ENCODE results near the gene ADAM23.
A peak's percentile ranks its signal among the peaks of the same experiment; 100 is the strongest.

Gene ADAM23

DNA sequence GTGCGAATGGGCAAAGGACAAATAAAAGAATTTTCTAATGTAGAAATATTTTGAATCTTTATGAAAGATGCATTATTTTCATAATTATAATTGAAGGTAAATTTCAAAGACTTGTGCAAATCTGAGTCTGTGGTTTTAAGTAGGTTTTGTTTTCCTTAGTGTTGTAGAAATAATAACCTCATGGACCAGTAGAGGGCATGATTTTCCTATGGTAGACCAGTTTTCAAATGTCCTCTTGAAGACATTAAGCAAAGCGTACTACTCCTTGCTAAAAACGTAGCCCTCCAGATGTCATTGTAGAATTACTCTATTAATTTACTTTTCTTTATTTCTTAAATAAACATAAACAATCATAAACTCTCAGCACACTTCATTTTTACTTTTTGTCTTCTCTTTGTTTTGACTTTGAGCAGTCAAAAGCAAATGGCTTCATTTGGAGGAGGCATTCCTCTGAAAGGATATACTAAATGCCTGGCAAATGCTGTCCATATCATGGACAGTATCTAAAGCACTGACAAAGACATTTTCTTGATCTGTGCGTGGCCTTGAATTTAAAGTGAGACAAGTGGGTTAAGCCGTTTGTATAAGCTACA, 113.1 kb downstream of the ADAM23 start:
- TF ChIP-seq, protein P1, sequence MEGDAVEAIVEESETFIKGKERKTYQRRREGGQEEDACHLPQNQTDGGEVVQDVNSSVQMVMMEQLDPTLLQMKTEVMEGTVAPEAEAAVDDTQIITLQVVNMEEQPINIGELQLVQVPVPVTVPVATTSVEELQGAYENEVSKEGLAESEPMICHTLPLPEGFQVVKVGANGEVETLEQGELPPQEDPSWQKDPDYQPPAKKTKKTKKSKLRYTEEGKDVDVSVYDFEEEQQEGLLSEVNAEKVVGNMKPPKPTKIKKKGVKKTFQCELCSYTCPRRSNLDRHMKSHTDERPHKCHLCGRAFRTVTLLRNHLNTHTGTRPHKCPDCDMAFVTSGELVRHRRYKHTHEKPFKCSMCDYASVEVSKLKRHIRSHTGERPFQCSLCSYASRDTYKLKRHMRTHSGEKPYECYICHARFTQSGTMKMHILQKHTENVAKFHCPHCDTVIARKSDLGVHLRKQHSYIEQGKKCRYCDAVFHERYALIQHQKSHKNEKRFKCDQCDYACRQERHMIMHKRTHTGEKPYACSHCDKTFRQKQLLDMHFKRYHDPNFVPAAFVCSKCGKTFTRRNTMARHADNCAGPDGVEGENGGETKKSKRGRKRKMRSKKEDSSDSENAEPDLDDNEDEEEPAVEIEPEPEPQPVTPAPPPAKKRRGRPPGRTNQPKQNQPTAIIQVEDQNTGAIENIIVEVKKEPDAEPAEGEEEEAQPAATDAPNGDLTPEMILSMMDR (IDR thresholded peaks at IDR 0.05; ENCODE audit: low read length, missing control alignments) = peak; percentile 61
- no peak overlapping the region for H3K4me3 ChIP-seq (replicated peaks; ENCODE audit: low read depth, low read length)
- peak; percentile 68 for DNase-seq (ENCODE audit: low read depth)

DNA sequence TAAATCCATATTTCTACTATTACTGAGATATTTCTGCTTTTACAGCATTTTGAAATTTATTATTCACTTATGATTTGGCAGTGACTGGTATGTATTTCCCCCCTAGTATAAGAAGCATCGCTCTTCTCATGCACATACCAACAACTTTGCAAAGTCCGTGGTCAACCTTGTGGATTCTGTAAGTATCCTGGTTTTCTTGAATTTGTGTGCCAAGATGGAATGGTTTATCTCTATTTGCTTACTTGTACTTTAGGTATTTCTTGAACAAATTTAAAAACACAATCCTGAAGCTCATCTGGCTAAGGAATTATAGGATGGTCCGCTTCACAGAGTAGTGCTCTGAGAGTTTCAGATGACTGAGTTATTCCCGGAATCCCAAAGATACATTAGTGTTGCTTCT, 114.0 kb downstream of the ADAM23 start:
- TF ChIP-seq, protein P1 (IDR thresholded peaks at IDR 0.05; ENCODE audit: low read length, missing control alignments) = no peak
- no peak overlapping the region for H3K4me3 ChIP-seq (replicated peaks; ENCODE audit: low read depth, low read length)
- DNase-seq (ENCODE audit: low read depth) = no peak

DNA sequence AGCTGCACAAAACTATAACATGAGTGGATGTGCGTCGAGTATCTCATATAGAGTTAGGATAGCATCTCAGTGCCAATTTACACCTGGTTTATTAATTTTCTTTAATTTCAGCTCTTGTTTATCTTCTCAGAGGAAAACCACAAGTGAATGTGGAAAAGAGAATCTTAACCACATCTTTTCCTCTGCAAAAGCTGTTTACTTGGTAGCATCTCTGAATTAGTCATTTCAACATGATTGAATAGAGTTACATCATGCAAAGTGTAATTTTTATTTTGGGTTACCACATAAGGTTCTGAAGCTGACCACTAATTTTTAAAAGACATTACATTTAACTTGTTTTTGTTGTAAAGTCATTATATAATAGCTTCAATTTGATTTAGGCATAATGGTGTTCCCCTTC, 115.2 kb downstream of the ADAM23 start:
- DNase-seq (ENCODE audit: low read depth) = peak; percentile 3
- H3K4me3 ChIP-seq (replicated peaks; ENCODE audit: low read depth, low read length) = no peak overlapping the region
- TF ChIP-seq, protein P1 (IDR thresholded peaks at IDR 0.05; ENCODE audit: low read length, missing control alignments) = no peak

DNA sequence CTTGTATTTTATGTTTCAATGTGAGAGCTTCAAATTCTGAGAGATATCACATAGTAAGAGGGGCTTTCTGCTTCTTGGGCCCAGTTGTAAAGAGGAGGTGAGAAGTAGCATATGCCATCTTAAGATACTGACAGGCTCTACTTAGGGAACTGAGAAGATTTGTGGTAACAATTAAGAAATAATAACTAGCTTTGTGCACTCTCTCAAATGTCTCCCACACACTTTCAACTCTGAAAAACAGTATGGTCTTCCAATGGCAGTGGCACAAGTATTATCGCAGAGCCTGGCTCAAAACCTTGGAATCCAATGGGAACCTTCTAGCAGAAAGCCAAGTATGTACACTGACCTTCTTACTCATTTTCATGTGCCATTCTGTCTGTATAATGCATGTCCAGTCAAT, 118.6 kb downstream of the ADAM23 start:
- H3K4me3 ChIP-seq (replicated peaks; ENCODE audit: low read depth, low read length) = no peak overlapping the region
- no peak for DNase-seq (ENCODE audit: low read depth)
- TF ChIP-seq, protein P1 (IDR thresholded peaks at IDR 0.05; ENCODE audit: low read length, missing control alignments) = no peak

DNA sequence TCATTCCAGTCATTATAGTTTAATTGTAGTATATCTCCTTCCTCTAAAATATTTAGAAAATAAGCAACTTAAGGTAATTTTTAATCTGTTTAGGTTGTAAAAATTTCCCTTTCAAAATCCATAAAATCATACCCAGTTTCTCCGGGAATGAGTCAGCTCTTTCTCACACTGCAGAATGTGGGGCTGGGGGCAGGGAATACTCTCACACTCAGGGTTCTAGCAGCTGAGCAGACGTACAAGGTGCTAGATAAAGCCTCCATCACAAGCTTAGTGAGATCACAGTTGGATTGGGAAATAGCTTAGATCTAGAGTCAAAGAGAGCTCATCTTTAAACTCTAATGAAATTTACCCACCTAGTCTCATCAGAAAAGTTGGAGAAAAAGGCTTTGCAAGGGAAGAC, 119.0 kb downstream of the ADAM23 start:
- TF ChIP-seq, protein P1 (IDR thresholded peaks at IDR 0.05; ENCODE audit: low read length, missing control alignments) = no peak
- DNase-seq (ENCODE audit: low read depth) = peak; percentile 6
- H3K4me3 ChIP-seq (replicated peaks; ENCODE audit: low read depth, low read length) = no peak overlapping the region

DNA sequence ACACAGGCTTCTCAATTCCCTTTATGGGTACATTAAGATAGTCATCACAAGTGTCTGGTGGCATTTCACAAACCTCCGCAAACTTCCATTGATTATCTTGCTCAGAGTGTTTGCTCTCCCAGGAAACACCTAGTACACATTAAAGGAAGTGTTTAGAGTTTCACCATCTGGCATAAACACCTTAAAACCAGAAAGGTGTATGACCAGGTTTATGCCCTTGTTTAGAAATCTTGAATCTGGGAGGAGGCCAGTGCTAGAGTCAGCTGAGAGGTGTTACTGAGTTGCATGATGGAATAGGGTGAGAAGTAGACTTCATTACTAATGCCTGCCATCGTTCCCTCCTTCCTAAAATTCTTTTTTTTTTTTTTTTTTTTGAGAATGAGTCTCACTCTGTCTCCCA, 120.0 kb downstream of the ADAM23 start:
- DNase-seq (ENCODE audit: low read depth) = no peak
- TF ChIP-seq, protein P1 (IDR thresholded peaks at IDR 0.05; ENCODE audit: low read length, missing control alignments) = no peak
- H3K4me3 ChIP-seq (replicated peaks; ENCODE audit: low read depth, low read length) = no peak overlapping the region

DNA sequence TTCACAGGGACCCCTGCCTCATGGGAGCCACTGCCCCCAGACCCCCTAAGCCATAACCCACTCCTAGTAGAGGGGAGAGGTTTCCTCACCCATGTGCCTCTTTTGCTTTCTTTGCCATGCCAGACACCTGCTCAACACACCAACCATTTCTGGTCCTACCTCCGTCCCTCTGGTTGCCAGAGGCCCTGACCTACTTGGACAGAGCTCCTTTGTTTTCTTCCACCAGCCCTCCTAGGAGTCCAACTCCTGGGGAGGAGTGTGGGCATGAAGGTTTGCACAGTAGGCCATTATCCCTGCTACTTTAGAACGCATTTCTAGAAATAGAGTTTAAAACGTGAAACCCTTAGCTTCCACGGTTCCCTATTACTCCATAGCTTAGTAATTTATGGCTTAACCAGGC, 122.3 kb downstream of the ADAM23 start:
- TF ChIP-seq, protein P1 (IDR thresholded peaks at IDR 0.05; ENCODE audit: low read length, missing control alignments) = no peak
- no peak for DNase-seq (ENCODE audit: low read depth)
- no peak overlapping the region for H3K4me3 ChIP-seq (replicated peaks; ENCODE audit: low read depth, low read length)
